Stomach (tissue), 9 donors: ENCODE results near the gene PHF21A. TPM values are rescaled to one million over a fixed set of nuclear protein-coding genes. Genes with fewer than 3 reads are reported as not detected.

Source experiments
- DNase-seq, 2 donors: peaks; one replicate each; pipeline versions ENCODE4 v3.0.0 to v3.0.0-alpha.2; 2013 to 2019
- H3K27ac ChIP-seq, 5 donors: fragments of 200-600 bp in 4 of 5; sonication (generic) in 4 of 5; one replicate each; pipeline ENCODE4 v1.5.1; 2013 to 2019; ENCODE audit warnings: mild to moderate bottlenecking in 1 of 5, moderate library complexity in 1 of 5
- H3K27me3 ChIP-seq, 3 donors: fragments of 200-600 bp; sonication (generic); one replicate each; pipeline ENCODE4 v1.5.1; 2017 to 2019; ENCODE audit warnings: mixed run types in 1 of 3
- H3K36me3 ChIP-seq, 4 donors: fragments of 200-600 bp; sonication (generic); 1 replicate in 3 of 4; 2 replicates in 1 of 4; pipeline ENCODE4 v1.5.1; 2016 to 2019
- H3K4me1 ChIP-seq, 4 donors: fragments of 200-600 bp; sonication (generic); one replicate each; pipeline ENCODE4 v1.5.1; 2016 to 2019
- H3K4me3 ChIP-seq, 4 donors: fragments of 200-600 bp; sonication (generic) in 3 of 4; one replicate each; pipeline ENCODE4 v1.5.1; 2016 to 2019; ENCODE audit warnings: mild to moderate bottlenecking in 1 of 4
- H3K9me3 ChIP-seq, 4 donors: fragments of 200-600 bp; sonication (generic); one replicate each; pipeline ENCODE4 v1.5.1; 2016 to 2019
- EP300 ChIP-seq: sonication (generic); formaldehyde crosslinking; IDR thresholded peaks from one replicate; pipeline ENCODE4 v1.6.1; 2017; ENCODE audit warnings: antibody characterized with exemption
- POLR2A ChIP-seq, 4 donors: fragments of 450-650 bp; IDR thresholded peaks; one replicate each; pipeline ENCODE4 v1.6.1; 2016; ENCODE audit warnings: antibody characterized with exemption in 4 of 4, control low read depth in 2 of 4, mild to moderate bottlenecking in 1 of 4, moderate library complexity in 1 of 4
- POLR2AphosphoS5 ChIP-seq, 3 donors: sonication (generic); formaldehyde crosslinking; IDR thresholded peaks; one replicate each; pipeline ENCODE4 v1.6.1; 2016; ENCODE audit warnings: antibody characterized with exemption in 3 of 3
- WGBS, 5 donors: extraction: QIAGEN DNeasy Blood & Tissue Kit in 3 of 5; methylation state at CpG; one replicate each; pipeline versions ENCODE4 v1.1.5 to v1.1.7; 2013 to 2018; 5-methylcytosine and 5-hydroxymethylcytosine counted together
- intact Hi-C: fragments of 100-400 bp; cut with DNase I; formaldehyde crosslinking; loops from one replicate; pipeline ENCODE4 v1.15.1; 2023; ENCODE audit warnings: low total_unique reads
- polyA plus RNA-seq, 3 donors: library from polyadenylated mRNA; stranded (reverse); fragments of 200-250 nt; gene quantifications; one replicate each; pipeline ENCODE4 v1.2.3, GENCODE V29; 2013
- total RNA-seq, 5 donors: library from RNA; depleted of rRNA; stranded (reverse); fragments of >200 nt; gene quantifications; one replicate each; pipeline versions ENCODE4 v1.1.0 to v1.2.3, GENCODE V29; 2014 to 2016
- TF ChIP-seq, protein P1 (sequence below), 7 experiments: fragments of 450-650 bp in 4 of 7; fragments of 200-600 bp in 3 of 7; sonication (generic) in 3 of 7; IDR thresholded peaks; one replicate each; pipeline ENCODE4 v1.5.1; 2016 to 2019; ENCODE audit warnings: antibody characterized with exemption in 7 of 7, control low read depth in 2 of 7, mild to moderate bottlenecking in 1 of 7
- donor health status: healthy with polysubstance abuse.
- donor health status: Bipolar disorder and iron deficiency.
- donor health status: healthy.

The PHF21A gene
- total and polyA plus RNA-seq, 8 donors = 6.1 to 67.0 (median 18.6) TPM

DNA sequence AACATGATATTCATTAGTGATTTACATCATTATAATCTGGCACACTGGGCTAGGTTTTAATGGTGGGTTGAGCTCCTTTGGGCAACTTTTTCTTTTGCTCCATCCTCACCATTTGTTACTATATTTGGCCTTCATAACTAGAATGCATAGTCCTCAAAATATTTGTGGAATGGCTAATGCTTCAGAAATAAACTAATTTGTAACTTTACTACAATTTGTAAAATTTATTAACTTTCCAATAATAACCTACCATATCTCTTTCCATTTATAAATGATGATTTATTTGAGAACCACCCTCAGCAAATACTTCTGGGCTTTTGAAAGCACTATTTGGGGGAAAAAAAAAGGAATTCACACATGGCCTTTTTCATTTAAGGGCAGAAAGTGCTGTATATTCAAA is 119.1 kb downstream of the PHF21A start:
- Histone ChIP-seq H3K4me3 (no peak overlapping the region), H3K27me3 (no peaks in the 10 kb centered on the region), H3K27ac (no peak overlapping the region), H3K9me3 (no peaks in the 10 kb centered on the region), H3K36me3 (no peaks in the 10 kb centered on the region), H3K4me1 (peaks cover 0 to 35% (median 22%) of the 10 kb centered on the region in 4 donors)
- TF ChIP-seq EP300 (no peak), POLR2A (IDR thresholded peaks at IDR 0.05) (no peak), POLR2AphosphoS5 (IDR thresholded peaks at IDR 0.05) (no peak)
- TF ChIP-seq, protein P1, sequence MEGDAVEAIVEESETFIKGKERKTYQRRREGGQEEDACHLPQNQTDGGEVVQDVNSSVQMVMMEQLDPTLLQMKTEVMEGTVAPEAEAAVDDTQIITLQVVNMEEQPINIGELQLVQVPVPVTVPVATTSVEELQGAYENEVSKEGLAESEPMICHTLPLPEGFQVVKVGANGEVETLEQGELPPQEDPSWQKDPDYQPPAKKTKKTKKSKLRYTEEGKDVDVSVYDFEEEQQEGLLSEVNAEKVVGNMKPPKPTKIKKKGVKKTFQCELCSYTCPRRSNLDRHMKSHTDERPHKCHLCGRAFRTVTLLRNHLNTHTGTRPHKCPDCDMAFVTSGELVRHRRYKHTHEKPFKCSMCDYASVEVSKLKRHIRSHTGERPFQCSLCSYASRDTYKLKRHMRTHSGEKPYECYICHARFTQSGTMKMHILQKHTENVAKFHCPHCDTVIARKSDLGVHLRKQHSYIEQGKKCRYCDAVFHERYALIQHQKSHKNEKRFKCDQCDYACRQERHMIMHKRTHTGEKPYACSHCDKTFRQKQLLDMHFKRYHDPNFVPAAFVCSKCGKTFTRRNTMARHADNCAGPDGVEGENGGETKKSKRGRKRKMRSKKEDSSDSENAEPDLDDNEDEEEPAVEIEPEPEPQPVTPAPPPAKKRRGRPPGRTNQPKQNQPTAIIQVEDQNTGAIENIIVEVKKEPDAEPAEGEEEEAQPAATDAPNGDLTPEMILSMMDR (IDR thresholded peaks at IDR 0.05) = no peak
- intact Hi-C loops = no loop called here
- DNase-seq = no peak

DNA sequence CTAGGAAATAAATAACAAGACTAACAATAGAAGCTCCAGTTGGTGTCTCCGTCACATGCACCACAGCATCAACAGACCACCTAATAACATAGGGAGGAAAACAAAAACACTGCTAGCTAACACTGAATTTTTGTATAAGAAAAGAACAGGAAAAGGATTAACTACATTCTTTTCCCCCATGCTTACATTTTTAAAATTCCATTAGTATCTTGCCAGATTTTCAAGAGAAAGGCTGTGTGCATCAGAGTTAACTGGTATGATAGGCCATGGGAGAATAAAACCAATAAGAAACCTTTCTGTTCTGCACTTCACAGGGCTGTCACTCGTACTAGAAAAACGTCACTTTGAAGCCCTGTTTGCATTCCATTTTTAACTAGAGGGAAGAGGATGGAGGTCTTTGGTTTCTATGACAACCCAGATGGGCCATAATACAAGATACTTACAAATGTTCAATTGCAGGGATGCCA is 119.8 kb downstream of the PHF21A start:
- Histone ChIP-seq H3K36me3 (no peaks in the 10 kb centered on the region), H3K9me3 (no peaks in the 10 kb centered on the region), H3K4me1 (peaks cover 0 to 38% (median 22%) of the 10 kb centered on the region in 4 donors), H3K27ac (no peak overlapping the region), H3K4me3 (no peak overlapping the region), H3K27me3 (no peaks in the 10 kb centered on the region)
- peak in 1 of 2 donors; percentile 14 for DNase-seq
- TF ChIP-seq POLR2AphosphoS5 (IDR thresholded peaks at IDR 0.05) = no peak
- no peak for TF ChIP-seq EP300
- TF ChIP-seq POLR2A (IDR thresholded peaks at IDR 0.05) = no peak
- TF ChIP-seq, protein P1 (IDR thresholded peaks at IDR 0.05) = no peak
- WGBS, 5 donors = 57 to 76% (median 69%) methylated on average over 3 of the region's 3 CpGs
- intact Hi-C loops = no loop called here

DNA sequence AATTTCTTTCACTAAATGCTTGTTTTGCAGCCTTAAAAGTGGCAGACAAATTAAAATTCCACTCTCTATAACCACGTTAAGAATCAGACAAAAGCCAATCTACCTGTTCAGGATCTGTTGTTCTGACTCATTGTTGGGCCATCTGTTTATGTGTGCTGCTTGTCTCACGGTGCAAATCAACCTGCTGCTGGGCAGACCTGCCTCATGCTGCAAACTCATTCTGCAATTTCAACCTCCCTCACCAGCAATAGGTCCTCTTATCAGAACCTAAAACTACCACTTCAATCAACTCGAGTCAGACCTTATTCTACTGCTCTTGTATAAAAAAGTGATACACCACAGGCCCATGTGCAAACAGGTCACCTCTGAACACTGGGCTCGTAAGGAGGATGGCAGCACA is 123.7 kb downstream of the PHF21A start:
- intact Hi-C loops = no loop called here
- H3K27ac ChIP-seq = no peak overlapping the region
- H3K9me3 ChIP-seq = no peaks in the 10 kb centered on the region
- H3K4me3 ChIP-seq = no peak overlapping the region
- peak in 1 of 2 donors; percentile 22 for DNase-seq
- H3K27me3 ChIP-seq = no peaks in the 10 kb centered on the region
- peaks cover 11 to 51% (median 28%) of the 10 kb centered on the region in 4 donors for H3K4me1 ChIP-seq
- 33 to 49% (median 37%) methylated on average over 4 of the region's 4 CpGs for WGBS, 5 donors
- no peaks in the 10 kb centered on the region for H3K36me3 ChIP-seq
- TF ChIP-seq EP300 (no peak), POLR2AphosphoS5 (IDR thresholded peaks at IDR 0.05) (no peak)

- Histone ChIP-seq H3K27ac (no peak overlapping the region), H3K9me3 (no peaks in the 10 kb centered on the region), H3K4me3 (no peak overlapping the region), H3K4me1 (peaks cover 12 to 48% (median 18%) of the 10 kb centered on the region in 4 donors), H3K36me3 (no peaks in the 10 kb centered on the region), H3K27me3 (no peaks in the 10 kb centered on the region)
- intact Hi-C loops = no loop called here
- TF ChIP-seq POLR2AphosphoS5 (IDR thresholded peaks at IDR 0.05) (no peak), EP300 (no peak), POLR2A (IDR thresholded peaks at IDR 0.05) (no peak)
- TF ChIP-seq, protein P1 (IDR thresholded peaks at IDR 0.05) = no peak
- DNase-seq = peak in 1 of 2 donors; percentile 29
- WGBS, 5 donors = 27 to 64% (median 38%) methylated on average over 1 of the region's 1 CpG
Measured at GRCh38 chr11:45995342-45995734, 125.9 kb downstream of the PHF21A start.
